GM10266 (cell line): ENCODE data around the gene SEC16A.

Experiments used
- DNase-seq: peaks from one replicate; pipeline ENCODE4 v3.0.0; 2012; ENCODE audit errors: extremely low spot score
- TF ChIP-seq, protein P1 (sequence below): IDR thresholded peaks from 2 replicates; pipeline ENCODE4 v1.5.1; 2012; ENCODE audit warnings: mild to moderate bottlenecking, low read depth; ENCODE audit not compliant: control insufficient read depth, insufficient read depth; ENCODE audit errors: missing control alignments

SEC16A gene

DNA sequence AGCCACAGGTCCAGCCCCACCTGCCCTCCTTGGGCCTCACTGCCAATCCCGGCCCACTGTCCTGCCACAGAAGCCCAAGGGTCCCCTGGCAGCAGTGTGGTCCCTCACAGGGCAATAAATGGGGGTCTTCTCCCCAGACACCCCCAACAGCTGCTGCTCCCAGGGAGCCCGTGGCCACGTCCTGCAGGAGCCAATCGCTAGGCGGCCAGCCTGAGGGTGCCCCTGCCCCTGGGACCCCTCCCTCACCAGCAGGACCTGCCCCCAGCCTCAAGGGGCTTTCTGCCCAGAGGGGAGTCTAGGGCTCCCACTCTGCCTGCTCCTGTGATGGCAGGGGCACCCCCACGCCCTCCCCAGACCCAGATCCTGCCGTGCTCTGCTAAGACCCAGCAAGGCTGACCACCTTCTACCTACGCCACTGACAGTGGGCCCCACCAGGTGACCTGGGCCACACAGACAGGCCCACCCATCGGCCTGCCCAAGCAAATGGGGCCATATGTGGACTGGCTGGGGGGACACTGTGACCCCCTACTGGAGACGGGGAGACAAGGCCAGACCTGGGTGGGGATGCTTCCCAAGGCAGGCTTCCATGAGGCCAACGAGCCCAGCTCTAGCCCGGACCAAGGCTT, 46.0 kb upstream of the SEC16A start:
- DNase-seq, result no peak
- TF ChIP-seq, protein P1, sequence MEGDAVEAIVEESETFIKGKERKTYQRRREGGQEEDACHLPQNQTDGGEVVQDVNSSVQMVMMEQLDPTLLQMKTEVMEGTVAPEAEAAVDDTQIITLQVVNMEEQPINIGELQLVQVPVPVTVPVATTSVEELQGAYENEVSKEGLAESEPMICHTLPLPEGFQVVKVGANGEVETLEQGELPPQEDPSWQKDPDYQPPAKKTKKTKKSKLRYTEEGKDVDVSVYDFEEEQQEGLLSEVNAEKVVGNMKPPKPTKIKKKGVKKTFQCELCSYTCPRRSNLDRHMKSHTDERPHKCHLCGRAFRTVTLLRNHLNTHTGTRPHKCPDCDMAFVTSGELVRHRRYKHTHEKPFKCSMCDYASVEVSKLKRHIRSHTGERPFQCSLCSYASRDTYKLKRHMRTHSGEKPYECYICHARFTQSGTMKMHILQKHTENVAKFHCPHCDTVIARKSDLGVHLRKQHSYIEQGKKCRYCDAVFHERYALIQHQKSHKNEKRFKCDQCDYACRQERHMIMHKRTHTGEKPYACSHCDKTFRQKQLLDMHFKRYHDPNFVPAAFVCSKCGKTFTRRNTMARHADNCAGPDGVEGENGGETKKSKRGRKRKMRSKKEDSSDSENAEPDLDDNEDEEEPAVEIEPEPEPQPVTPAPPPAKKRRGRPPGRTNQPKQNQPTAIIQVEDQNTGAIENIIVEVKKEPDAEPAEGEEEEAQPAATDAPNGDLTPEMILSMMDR, result no peak

DNA sequence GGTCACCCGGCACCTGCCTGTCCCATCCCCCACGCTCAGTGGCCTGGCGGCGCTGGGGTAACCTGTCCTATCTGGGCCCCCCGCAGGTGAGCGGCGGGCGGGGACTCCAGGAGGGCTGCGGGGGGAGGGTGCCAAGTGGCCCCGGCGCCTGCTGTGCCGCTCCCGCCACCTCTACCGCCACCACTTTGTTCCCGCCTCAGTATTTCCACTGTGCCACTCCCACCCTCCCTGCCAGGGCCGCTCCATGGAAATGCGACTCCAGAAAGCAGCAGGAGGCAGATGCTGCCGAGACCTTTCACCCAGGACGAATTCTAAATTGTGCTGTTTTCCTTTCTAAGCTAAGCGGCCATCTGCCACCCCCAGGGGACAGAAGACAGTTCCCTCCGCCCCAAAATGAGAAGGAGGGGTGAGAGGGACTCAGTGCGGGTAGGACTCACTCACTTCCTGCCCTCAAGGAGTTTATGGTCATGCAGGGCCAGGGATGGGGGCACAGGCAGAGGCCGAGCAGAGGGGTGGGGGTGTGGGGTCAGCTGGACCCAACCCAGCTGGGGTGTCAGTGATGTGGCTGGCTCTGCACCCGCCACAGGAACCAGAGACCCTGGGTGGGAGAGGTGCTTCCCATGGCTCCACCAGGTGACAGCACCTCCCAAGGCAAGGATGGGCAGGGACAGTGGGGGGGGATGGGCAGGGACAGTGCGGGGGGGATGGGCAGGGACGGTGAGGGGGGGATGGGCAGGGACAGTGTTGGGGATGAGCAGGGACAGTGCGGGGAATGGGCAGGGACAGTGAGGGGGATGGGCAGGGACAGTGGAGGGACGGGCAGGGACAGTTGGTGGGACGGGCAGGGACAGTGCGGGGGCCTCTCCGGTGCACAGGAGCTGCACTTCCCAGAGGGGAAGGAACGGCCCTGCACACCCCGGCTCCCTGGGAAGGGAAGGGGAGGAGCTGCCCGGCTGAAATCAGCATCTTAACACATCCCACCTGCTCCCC, 45.2 kb upstream of the SEC16A start:
- peak; percentile 84 for DNase-seq
- TF ChIP-seq, protein P1, result peak; percentile 13

DNA sequence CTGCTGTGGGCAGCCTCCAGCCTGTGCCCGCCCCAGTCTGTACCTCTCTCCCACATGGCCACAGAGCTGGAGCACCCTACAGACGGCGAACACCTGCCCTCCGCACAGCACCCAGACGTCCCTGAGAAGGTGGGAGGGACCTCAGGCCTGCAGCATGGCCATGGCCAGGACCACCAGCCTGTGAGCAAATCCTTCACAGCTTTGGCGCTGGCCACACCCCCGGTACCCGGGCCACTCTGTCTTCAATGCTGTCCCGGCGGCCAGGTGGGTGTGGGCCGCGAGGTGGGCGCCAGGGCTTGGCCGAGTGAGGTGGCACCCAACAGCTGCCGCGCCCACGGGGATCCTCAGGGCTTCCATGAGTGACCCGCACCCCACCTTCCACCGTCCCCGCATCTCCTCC, 44.3 kb upstream of the SEC16A start:
- TF ChIP-seq, protein P1, result no peak
- DNase-seq, result no peak

DNA sequence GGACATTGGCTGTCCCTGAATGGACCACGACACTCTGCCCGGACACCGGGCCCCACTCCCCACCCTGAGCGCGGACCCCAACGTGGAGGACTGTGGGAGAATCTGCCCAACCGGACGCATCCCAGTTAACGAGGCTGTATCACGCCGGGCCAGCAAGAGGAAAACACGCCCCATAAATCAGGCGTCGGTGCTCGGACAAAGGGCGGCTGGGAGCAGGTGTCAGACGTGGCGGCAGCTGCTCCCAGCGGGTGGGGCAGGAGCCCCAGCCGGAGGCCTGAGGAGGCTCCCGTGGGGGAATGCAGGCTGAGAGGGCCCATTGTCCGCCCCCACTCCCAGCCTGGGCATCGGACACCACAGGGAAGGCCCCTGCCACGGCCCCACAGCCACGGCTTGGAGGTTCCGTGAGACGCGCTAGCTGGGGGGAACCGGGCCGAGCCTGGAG, 43.8 kb upstream of the SEC16A start:
- no peak for DNase-seq
- TF ChIP-seq, protein P1, result no peak

DNA sequence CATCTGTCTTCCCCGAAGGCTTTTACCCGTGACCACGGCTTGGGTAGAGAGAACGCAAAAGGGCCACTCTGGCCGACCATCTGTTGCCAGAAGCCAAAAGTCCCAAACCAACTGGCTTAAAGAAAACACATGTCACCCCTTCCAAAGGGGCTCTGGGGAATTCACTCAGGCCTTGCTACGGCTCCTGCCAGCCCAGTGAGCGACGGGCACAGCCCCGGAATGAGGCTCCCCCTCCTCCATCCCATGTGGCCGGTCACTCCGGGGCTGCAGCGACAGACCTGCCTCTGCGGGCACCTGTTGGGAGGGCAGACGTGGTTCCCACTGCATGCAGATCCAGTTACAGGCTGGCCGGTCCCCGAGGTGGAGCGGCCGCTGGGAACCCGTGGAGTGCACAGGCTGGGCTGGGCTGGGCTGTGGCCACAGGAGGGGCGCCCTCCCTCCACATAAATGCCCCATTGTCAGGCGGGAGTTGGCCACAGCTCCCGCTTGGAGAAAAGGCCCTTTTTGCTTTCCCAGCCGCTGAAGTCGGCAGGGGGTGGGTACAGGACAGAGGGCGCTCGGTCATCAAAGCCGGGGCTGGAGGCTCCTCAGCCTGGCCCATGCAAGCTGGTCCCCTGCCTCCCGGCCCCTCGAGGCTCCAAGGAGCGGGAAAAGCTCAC, 43.1 kb upstream of the SEC16A start:
- DNase-seq, result no peak

DNA sequence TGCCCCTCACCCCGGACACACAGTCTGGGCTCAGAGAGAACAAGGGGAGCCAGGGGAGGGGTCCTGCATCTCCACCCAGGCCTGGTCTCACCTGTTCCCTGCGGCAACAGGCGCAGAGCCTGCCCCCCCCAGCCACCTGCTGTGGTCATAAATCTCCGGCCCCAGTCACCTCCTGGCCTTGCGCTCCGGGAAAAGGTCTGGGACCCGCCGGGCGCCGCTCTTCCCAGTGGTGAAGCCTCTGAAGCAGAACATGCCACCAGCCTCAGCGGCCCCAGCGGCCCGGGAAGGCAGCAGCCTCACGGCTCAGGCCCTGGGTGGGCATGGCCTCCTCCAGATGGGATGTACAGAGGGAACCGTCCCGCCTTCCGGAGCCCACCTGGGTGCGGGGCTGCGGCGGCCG, 42.4 kb upstream of the SEC16A start:
- no peak for DNase-seq

More for the DNA sequence above, 43.1 kb upstream of the SEC16A start:
- TF ChIP-seq, protein P1, result no peak

More for the DNA sequence above, 42.4 kb upstream of the SEC16A start:
- TF ChIP-seq, protein P1, result no peak
